Measurements from ENCODE around the gene PTCD2. TPM values are rescaled to one million over a fixed set of nuclear protein-coding genes. Genes with fewer than 3 reads are reported as not detected.

The PTCD2 gene
- total and polyA plus RNA-seq, 2 donors (not counting 3 experiments of a cell fraction or from before 2014, with no cell fraction given), result 4.3 to 6.7 TPM

DNA sequence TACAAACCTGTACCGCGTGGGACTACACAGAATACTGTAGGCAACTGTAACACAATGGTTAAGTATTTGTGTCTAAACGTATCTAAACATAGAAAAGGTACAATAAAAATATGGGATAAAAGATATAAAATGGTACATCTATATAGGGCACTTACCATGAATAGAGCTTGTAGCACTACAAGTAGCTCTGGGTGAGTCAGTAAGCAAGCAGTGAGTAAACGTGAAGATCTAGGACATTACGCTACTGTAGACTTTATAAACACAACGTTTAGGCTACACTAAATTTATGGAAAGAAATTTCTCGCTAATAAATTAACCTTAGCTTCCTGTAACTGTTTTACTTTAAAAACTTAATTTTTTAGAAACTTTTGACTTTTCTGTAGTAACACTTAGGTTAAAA lies 46.6 kb upstream of the PTCD2 start:
- H3K4me3 ChIP-seq (replicated peaks in 1 of 3; ENCODE audit: insufficient read depth in 1 of 3, low read depth in 1 of 3, low read length in 3 of 3), result no peak overlapping the region
- peaks cover 2% of the 10 kb centered on the region for H3K4me1 ChIP-seq (ENCODE audit: control insufficient read depth, extremely low read depth, insufficient read depth, low read length)
- intact Hi-C loops (cut with micrococcal nuclease) (no loop called here), dilution Hi-C loops (cut with MboI; ENCODE audit: extremely low pct_ligation_motif_present, low sequenced_read_pairs) (no loop called here)
- TF ChIP-seq JUN (IDR thresholded peaks at IDR 0.05; ENCODE audit: borderline replicate concordance, insufficient read depth, insufficient read length, low read depth) (no peak), EZH2 (IDR thresholded peaks at IDR 0.05; ENCODE audit: borderline replicate concordance, low read depth, low read length, severe bottlenecking) (no peak), POLR2AphosphoS5 (IDR thresholded peaks at IDR 0.05; ENCODE audit: insufficient read depth, low read depth, low read length) (no peak), FOS (IDR thresholded peaks at IDR 0.05; ENCODE audit: borderline replicate concordance, insufficient read depth, low read length) (no peak), GATA2 (IDR thresholded peaks at IDR 0.05; ENCODE audit: insufficient read depth, insufficient read length, low read depth, low read length) (no peak), POLR2A (IDR thresholded peaks at IDR 0.05; ENCODE audit: low read depth, low read length) (no peak), MYC (IDR thresholded peaks at IDR 0.05; ENCODE audit: low read depth, low read length) (no peak)
- TF ChIP-seq, protein P1, sequence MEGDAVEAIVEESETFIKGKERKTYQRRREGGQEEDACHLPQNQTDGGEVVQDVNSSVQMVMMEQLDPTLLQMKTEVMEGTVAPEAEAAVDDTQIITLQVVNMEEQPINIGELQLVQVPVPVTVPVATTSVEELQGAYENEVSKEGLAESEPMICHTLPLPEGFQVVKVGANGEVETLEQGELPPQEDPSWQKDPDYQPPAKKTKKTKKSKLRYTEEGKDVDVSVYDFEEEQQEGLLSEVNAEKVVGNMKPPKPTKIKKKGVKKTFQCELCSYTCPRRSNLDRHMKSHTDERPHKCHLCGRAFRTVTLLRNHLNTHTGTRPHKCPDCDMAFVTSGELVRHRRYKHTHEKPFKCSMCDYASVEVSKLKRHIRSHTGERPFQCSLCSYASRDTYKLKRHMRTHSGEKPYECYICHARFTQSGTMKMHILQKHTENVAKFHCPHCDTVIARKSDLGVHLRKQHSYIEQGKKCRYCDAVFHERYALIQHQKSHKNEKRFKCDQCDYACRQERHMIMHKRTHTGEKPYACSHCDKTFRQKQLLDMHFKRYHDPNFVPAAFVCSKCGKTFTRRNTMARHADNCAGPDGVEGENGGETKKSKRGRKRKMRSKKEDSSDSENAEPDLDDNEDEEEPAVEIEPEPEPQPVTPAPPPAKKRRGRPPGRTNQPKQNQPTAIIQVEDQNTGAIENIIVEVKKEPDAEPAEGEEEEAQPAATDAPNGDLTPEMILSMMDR (IDR thresholded peaks at IDR 0.05; ENCODE audit: extremely low read depth in 1 of 2, insufficient read depth in 1 of 2, low read depth in 1 of 2, low read length in 2 of 2), result no peak
- TF ChIP-seq, protein P2, sequence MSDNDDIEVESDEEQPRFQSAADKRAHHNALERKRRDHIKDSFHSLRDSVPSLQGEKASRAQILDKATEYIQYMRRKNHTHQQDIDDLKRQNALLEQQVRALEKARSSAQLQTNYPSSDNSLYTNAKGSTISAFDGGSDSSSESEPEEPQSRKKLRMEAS (IDR thresholded peaks at IDR 0.05; ENCODE audit: insufficient read depth, insufficient read length), result no peak
- H3K9me1 ChIP-seq (replicated peaks; ENCODE audit: control insufficient read depth, extremely low read depth, insufficient read depth, low read length), result no peaks in the 10 kb centered on the region
- DNase-seq (ENCODE audit: low read depth, low spot score), result no peak
- H3K79me2 ChIP-seq (ENCODE audit: control insufficient read depth, insufficient read depth, low read length), result peaks cover 16% of the 10 kb centered on the region
- H3K9ac ChIP-seq (replicated peaks; ENCODE audit: extremely low read depth, insufficient read depth, low read length), result no peak overlapping the region
- no TSS peak for BruUV-seq (replicated peaks)
- no peaks in the 10 kb centered on the region for H4K20me1 ChIP-seq (replicated peaks; ENCODE audit: control insufficient read depth, extremely low read depth, insufficient read depth, low read length)
- POLR2A ChIA-PET, result no interaction called here
- H3K27me3 ChIP-seq (ENCODE audit: control insufficient read depth in 2 of 2, insufficient read depth in 2 of 2, low read length in 2 of 2), result no peaks in the 10 kb centered on the region
- no peaks in the 10 kb centered on the region for H3K36me3 ChIP-seq (ENCODE audit: control insufficient read depth in 2 of 2, extremely low read depth in 1 of 2, insufficient read depth in 2 of 2, low read length in 2 of 2)
- H3K27ac ChIP-seq (ENCODE audit: insufficient read depth, low read depth, low read length), result no peak overlapping the region
- CTCF ChIA-PET, result interaction anchor here (1.2 to 2.1 kb wide), 2 partner anchors 9 to 25 kb away, joined by 3 to 8 read pairs; no protein-coding TSS in a partner anchor
- H3K9me3 ChIP-seq (replicated peaks; ENCODE audit: control insufficient read depth, insufficient read depth, low read length), result no peaks in the 10 kb centered on the region
- H2AFZ ChIP-seq (ENCODE audit: low read depth, low read length), result no peak overlapping the region
- no peak overlapping the region for H3K4me2 ChIP-seq (ENCODE audit: insufficient read depth, low read length)
- FAIRE-seq, result no peak
